ENCODE results near the gene SCD5.

Gene SCD5

DNA sequence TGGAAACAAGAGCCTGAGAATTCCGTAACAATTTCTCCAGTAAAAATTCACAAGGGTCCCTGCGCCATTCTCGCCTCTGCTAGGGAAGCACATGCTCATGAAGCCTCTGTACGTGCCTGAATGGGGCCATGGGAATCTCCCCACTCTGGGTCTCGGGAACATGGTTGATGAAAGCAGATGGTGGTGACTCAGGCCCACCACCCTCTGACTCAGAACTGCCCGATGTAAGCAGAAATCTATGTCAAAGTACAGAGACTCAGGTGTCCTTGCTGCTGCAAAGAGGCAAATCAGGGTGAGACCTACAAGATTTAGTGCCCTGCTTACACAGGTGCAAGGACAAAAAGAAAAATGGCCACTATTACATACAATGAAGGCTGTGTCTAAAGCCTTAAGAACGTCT, 65.0 kb downstream of the SCD5 start:
- Mint-ChIP-seq H3K27ac (no peak overlapping the region), H3K36me3 (no peaks in the 10 kb centered on the region), H3K4me3 (no peak overlapping the region), H3K9me3 (no peaks in the 10 kb centered on the region), H3K27me3 (no peaks in the 10 kb centered on the region), H3K4me1 (no peaks in the 10 kb centered on the region)

DNA sequence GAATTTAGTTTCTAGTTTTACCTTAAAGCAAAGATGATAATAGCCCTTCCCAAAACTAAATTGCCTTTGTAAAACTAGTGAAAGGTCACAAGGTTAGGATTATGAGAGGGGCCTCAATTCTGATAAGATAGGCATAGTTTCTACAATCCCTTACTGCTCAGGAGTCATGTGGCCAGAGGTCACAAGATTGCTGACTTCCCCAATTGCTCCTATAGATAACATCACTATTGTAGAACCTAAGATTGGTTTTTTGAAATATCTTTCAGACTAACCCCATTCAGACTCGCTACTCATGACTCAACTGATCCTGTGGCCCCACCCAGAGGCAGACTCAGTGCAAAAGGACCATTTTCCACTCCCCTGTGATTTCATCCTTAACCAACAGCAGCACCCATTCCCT, 70.3 kb downstream of the SCD5 start:
- Mint-ChIP-seq H3K27ac (no peak overlapping the region), H3K27me3 (no peaks in the 10 kb centered on the region)

DNA sequence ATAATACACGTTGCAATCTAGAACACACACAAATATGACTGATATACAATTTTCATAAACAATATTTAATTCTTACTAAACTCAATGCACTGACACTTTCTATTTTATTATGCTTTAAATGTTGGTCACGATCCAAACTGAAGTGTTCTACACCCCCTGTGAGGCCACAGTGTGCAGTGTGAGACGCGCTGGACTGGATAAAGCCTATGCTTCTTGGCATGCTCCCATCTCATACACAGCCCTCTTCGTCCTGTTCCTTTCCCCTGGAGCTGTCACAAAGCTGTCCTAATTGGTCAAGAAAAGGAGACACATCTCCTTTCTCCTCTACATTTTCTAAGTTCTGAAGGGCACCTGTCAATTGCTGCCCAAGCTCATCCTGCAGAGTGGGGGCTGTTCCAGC, 72.0 kb downstream of the SCD5 start:
- no peaks in the 10 kb centered on the region for H3K9me3 Mint-ChIP-seq
- no peaks in the 10 kb centered on the region for H3K27me3 Mint-ChIP-seq
- no peak overlapping the region for H3K4me3 Mint-ChIP-seq
- H3K4me1 Mint-ChIP-seq = no peaks in the 10 kb centered on the region
- no peak overlapping the region for H3K27ac Mint-ChIP-seq
- H3K36me3 Mint-ChIP-seq = no peaks in the 10 kb centered on the region

More for the DNA sequence above, 70.3 kb downstream of the SCD5 start:
- no peaks in the 10 kb centered on the region for H3K4me1 Mint-ChIP-seq
- H3K9me3 Mint-ChIP-seq = no peaks in the 10 kb centered on the region
- H3K4me3 Mint-ChIP-seq = no peak overlapping the region
- no peaks in the 10 kb centered on the region for H3K36me3 Mint-ChIP-seq

DNA sequence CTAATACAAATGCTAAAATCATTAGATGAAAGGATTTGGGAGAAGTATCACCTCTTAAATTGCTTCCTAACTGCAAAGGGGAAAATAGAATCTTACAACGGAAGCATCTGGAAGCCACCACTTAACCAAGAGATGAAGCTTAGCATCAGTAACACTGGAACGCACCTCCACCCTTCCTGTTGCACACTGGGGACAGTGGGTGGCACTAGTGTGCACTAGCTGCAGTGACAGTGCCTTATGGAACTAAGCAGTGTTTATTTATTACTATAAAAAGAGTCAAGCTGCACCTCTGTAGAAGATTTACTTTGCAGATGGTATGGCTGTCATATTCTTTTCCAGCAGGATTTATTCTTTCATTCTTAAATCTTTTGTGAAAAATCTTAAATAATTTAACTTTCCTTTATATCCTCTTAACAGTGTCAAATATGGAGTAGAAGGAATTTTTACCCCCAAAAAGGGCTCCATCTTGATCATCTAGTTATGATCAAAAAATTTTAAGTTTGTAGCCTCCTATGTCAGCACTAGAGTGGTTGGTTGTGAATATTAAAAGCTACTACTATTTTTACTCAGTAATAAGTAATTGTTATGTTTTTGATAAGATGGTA, 76.7 kb downstream of the SCD5 start:
- H3K4me3 Mint-ChIP-seq = no peak overlapping the region
- H3K9me3 Mint-ChIP-seq = no peaks in the 10 kb centered on the region
- no peaks in the 10 kb centered on the region for H3K27me3 Mint-ChIP-seq
- H3K27ac Mint-ChIP-seq = no peak overlapping the region
- no peaks in the 10 kb centered on the region for H3K36me3 Mint-ChIP-seq
- no peaks in the 10 kb centered on the region for H3K4me1 Mint-ChIP-seq

DNA sequence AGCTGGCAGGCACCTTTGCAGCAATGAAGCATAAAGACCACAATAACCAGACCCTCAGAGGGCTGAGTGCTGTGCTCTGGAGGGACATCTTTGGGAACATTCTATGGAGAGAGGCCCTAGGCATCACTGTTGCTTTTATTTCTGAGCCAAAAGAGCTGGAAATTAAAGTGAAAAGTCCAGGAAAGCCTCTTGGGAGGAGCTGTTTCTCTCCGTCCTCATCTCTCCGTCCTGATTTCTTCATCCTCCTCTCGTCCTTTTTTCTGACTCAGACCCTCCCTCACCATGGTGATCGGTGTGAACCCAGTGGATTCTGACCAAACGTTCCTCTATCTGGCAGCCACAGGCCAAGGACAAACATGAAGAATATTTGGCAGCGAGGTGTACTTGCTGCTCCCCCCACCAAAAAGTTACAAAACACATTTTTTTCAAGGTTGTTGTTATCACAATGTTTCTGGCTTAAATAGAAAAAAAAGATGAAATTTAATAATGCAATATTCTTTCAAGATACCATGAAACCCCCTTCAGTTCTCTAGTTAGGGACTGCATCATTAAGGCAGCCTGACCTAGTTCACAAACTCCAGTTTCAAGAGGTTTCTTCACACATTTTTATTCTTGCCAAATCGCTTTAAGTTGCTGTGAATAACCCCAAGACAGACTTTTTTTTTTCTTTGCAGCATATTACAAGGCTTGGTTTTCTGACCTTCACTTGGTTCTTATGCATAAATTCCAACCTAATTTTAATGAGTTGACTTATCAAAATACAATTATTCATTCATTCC, 80.2 kb downstream of the SCD5 start:
- H3K27me3 Mint-ChIP-seq = no peaks in the 10 kb centered on the region
- no peaks in the 10 kb centered on the region for H3K36me3 Mint-ChIP-seq
- H3K9me3 Mint-ChIP-seq = no peaks in the 10 kb centered on the region
- no peak overlapping the region for H3K27ac Mint-ChIP-seq
- no peak overlapping the region for H3K4me3 Mint-ChIP-seq
- no peaks in the 10 kb centered on the region for H3K4me1 Mint-ChIP-seq

DNA sequence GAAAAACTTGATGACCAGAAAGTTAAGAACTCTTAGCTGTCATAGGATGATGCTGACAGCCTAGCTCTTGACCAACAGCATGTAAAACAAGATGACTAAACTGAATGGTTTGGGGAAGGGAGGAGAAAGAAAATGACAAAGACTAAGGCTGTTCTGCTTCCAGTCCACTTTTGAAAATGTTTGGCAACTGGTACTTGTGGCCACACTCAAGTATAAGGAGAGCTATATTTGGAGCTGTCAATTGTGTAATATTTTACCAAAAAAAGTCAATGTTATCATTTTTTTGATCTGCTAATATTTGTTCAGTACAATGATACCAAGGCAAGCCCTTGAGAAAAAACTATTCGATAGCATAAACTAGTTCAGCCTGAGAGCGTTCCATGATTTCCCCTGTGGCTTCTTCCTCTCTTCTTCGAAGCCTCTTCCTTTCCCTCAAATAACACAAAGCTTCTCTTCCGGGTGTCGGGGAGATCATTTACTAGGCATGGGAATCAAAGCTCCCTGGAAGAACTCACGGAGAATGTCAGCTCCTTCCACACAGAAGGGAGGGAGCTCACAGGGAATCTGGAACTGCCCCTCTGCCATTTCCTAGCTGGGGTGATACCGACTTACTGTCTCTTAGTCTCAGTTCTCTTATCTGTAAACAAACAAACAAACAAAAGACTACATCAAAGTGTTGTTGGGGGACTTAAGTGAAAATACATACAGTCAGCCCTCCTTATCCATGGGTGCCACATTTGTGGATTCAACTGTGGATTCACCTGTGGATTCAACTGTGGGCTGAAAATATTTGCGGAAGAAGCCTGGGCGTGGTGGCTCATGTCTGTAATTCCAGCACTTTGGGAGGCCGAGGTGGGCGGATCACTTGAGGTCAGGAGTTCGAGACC, 82.6 kb downstream of the SCD5 start:
- Mint-ChIP-seq H3K27ac (no peak overlapping the region), H3K9me3 (no peaks in the 10 kb centered on the region), H3K27me3 (no peaks in the 10 kb centered on the region), H3K4me3 (no peak overlapping the region), H3K36me3 (no peaks in the 10 kb centered on the region), H3K4me1 (no peaks in the 10 kb centered on the region)

DNA sequence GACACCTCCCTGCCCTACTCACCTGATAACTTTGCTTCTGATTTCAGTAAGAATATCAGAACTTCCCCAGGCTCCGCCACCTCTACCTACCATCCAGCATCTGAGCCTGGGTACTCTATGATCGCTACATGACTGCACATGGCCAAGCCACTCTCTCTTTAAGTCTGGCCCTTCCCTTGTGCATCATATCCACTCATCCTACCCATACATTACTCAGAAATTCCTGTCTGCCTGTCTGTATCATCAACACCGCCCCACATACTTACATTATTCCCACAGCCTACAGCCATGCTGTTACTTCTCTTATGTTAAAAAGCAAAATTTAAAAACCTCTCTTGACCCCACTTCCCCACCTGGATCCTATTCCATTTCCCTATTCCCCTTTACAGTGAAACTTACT, 84.7 kb downstream of the SCD5 start:
- H3K4me3 Mint-ChIP-seq = no peak overlapping the region
- no peaks in the 10 kb centered on the region for H3K9me3 Mint-ChIP-seq
- H3K27me3 Mint-ChIP-seq = no peaks in the 10 kb centered on the region
- H3K4me1 Mint-ChIP-seq = no peaks in the 10 kb centered on the region
- H3K27ac Mint-ChIP-seq = no peak overlapping the region
- H3K36me3 Mint-ChIP-seq = no peaks in the 10 kb centered on the region

GRCh38 chr4:82712561-82712960, 86.0 kb downstream of the SCD5 start:
- Mint-ChIP-seq H3K4me3 (no peak overlapping the region), H3K4me1 (no peaks in the 10 kb centered on the region), H3K27ac (no peak overlapping the region), H3K9me3 (no peaks in the 10 kb centered on the region), H3K27me3 (peaks cover 3% of the 10 kb centered on the region), H3K36me3 (no peaks in the 10 kb centered on the region)

- Mint-ChIP-seq H3K4me1 (no peaks in the 10 kb centered on the region), H3K27ac (no peak overlapping the region), H3K36me3 (no peaks in the 10 kb centered on the region), H3K27me3 (peaks cover 3% of the 10 kb centered on the region), H3K4me3 (no peak overlapping the region), H3K9me3 (no peaks in the 10 kb centered on the region)
These were observed 87.3 kb downstream of the SCD5 start for GRCh38 chr4:82711158-82711785.

DNA sequence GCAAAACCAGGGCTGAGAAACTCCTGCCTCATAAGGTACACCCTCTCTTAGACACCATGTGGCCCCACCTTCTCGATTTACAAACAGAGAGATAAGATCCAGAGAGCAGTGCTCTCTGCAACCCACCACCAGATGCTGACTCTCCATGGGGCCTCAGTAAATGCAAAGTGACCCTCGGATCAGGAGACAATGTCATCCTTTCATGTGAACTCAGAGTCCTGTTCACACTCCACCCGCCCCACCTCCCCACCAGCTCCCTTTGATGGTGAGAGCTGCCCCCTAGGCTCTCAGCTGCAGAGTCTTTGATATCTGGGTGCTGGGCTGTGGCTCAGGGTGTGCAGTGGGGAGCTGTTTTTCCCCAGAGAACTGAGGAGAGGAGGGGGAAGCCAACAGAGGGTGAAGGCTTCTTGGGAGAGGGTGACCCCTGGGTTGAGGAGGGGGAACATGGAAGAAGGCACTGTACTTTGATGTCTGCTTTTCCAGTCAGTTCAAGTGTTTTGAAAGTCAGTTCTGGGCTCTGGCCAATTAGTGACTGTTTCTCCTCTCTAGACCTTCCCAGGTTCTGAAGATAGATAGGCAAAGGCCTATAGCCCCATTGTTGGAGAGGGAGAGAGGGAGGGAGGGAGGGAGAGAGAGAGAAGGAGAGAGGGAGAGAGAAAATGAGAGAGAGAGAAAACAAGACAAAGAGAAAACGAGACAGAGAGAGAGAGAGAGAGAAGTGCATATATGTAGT, 88.2 kb downstream of the SCD5 start:
- H3K4me1 Mint-ChIP-seq = no peaks in the 10 kb centered on the region
- H3K27ac Mint-ChIP-seq = no peak overlapping the region
- H3K4me3 Mint-ChIP-seq = no peak overlapping the region
- H3K36me3 Mint-ChIP-seq = no peaks in the 10 kb centered on the region
- H3K27me3 Mint-ChIP-seq = peaks cover 4% of the 10 kb centered on the region
- H3K9me3 Mint-ChIP-seq = no peaks in the 10 kb centered on the region

DNA sequence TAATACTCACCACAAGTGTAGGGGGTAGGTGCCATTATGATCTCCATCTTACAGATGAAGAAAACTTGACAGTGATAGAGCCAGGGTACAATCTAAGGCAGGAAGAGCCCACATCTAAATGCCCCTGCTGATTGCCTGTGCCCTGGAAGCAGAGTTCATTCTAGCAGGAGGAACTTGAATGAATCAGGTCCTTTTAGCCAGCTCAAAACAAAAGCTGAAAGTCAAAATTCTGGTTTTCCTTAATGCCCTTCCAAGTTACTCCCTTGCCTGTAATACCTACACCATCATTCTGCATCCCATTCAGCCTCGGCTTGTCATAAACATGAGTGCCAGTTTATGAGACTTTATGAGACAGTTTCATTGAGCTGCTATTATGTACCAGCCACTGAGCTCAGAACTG, 89.6 kb downstream of the SCD5 start:
- Mint-ChIP-seq H3K4me1 (no peaks in the 10 kb centered on the region), H3K4me3 (no peak overlapping the region), H3K27ac (no peak overlapping the region), H3K9me3 (no peaks in the 10 kb centered on the region), H3K27me3 (peaks cover 7% of the 10 kb centered on the region), H3K36me3 (no peaks in the 10 kb centered on the region)

DNA sequence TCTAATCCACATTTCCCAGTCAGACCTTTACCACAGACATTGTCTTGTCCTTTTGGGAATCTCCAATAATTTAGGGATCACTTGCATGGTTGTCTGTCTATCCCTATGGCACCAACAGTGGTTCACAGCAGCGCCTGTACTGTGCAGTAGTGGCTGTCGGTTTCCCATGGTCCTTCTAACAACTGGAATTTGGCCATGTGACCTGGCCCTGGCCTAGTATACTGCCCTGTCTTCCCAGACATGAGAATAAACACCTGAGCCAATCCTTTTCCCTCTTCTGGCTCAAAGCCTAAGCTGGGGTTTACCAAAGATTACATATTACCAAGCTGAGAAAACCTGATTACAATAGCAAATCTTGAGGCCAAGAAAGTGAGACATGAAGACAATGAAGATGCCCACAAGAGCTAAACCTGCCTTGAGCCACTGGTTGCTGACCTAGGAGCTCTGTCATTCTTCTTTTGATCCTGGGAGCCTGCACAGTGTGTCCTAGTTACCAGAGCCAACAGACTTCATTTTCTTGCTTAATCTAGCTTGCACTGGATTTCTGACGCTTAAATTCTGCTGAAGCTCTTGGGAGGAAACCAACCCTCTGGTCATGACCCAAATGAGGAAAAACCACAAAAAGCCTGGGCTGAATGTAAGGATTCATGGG, 92.1 kb downstream of the SCD5 start:
- H3K9me3 Mint-ChIP-seq = no peaks in the 10 kb centered on the region

DNA sequence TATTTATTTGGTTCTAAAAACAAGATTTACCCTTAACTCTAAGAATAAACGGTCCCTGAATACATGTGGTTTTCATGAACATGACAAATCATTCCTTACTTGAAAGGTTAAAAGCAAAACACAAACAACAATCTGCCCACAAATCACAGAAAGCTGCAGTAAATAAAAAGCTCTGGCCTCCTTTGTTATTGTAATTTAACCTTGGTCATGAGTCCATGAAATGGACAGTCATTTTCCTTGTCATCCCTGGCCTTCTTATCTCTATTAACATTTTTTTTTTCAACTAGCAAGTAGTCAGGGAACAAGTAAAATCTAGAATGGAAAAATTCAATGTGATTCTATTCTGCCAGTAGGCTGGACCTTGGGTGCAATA, 92.7 kb downstream of the SCD5 start:
- H3K9me3 Mint-ChIP-seq = no peaks in the 10 kb centered on the region
- H3K27me3 Mint-ChIP-seq = peaks cover 7% of the 10 kb centered on the region
- no peaks in the 10 kb centered on the region for H3K4me1 Mint-ChIP-seq
- no peak overlapping the region for H3K27ac Mint-ChIP-seq
- no peak overlapping the region for H3K4me3 Mint-ChIP-seq
- H3K36me3 Mint-ChIP-seq = no peaks in the 10 kb centered on the region

More for the DNA sequence above, 92.1 kb downstream of the SCD5 start:
- Mint-ChIP-seq H3K4me3 (no peak overlapping the region), H3K27ac (no peak overlapping the region), H3K27me3 (peaks cover 7% of the 10 kb centered on the region), H3K4me1 (no peaks in the 10 kb centered on the region), H3K36me3 (no peaks in the 10 kb centered on the region)

DNA sequence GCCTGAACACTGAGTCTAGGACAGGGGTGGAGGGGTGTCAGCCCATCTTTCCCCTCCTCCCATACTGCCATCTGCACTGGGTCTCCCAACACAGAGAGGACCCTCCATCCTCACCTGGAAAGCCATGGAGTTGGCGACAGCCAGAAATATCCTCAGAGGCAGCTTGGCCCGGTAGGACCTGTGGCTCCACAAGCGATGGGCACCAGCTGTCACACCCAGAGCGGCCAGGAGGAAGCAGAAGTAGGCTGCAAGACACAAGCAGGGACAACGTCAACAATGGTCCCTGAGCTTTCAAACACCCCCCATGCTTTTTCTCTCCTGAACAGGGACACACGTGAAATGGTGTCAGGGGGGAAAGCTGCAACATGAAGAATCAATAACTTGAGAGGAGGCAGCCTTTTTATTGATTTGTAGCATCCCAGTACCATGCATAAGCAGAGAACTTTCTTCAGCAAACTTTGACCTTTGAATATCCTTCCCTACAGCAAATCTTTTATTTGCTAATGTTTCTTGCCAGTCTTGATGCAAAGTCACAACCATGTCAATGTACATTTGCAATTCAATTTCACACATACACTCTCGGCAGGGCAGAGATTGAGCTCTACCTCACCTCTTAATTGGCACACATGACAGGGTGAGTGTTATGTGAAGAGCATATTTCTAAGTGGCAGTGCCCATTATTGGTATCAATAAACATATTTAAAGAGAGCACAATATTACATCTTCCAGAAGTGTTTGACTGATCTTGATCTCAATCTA, 93.2 kb downstream of the SCD5 start:
- Mint-ChIP-seq H3K4me1 (no peaks in the 10 kb centered on the region), H3K27ac (no peak overlapping the region), H3K4me3 (no peak overlapping the region), H3K27me3 (peaks cover 7% of the 10 kb centered on the region), H3K36me3 (no peaks in the 10 kb centered on the region), H3K9me3 (no peaks in the 10 kb centered on the region)

Measured in activated naive CD4-positive, alpha-beta T cell treated with anti-CD3 and anti-CD28 coated beads, Interleukin-2, amount 50 U/mL, for 24 hours (primary cell).